C4-2B (cell line): ENCODE results near the gene CD27.

ENCODE experiments used
- H3K27ac ChIP-seq: fragments of 450-650 bp; 2 replicates; pipeline ENCODE4 v1.5.1; 2017
- ZFX ChIP-seq: fragments of 450-650 bp; IDR thresholded peaks from 2 replicates; pipeline ENCODE4 v1.6.1; 2017
- TF ChIP-seq, protein P1 (sequence below): fragments of 450-650 bp; conservative IDR thresholded peaks from 2 replicates; pipeline ENCODE4 v1.5.1; 2017; ENCODE audit warnings: mild to moderate bottlenecking

Gene CD27

DNA sequence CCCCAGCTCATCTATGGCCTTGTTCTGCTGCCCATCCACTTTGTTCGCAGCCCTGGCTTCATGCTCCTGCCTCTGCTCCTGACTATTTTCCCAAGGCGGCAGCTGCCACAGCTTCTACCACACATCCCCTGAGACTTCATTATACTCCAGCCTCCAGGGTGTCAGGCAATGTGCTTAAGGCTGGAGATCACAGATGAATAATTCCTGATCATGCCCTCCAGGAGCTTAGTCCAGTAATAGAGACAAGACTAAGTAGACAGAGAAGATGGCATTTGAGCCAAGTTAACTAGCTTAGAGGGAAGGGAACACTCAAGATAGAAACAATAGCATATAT lies 14.2 kb downstream of the CD27 start:
- H3K27ac ChIP-seq, result no peak overlapping the region
- TF ChIP-seq ZFX, result no peak
- TF ChIP-seq, protein P1, sequence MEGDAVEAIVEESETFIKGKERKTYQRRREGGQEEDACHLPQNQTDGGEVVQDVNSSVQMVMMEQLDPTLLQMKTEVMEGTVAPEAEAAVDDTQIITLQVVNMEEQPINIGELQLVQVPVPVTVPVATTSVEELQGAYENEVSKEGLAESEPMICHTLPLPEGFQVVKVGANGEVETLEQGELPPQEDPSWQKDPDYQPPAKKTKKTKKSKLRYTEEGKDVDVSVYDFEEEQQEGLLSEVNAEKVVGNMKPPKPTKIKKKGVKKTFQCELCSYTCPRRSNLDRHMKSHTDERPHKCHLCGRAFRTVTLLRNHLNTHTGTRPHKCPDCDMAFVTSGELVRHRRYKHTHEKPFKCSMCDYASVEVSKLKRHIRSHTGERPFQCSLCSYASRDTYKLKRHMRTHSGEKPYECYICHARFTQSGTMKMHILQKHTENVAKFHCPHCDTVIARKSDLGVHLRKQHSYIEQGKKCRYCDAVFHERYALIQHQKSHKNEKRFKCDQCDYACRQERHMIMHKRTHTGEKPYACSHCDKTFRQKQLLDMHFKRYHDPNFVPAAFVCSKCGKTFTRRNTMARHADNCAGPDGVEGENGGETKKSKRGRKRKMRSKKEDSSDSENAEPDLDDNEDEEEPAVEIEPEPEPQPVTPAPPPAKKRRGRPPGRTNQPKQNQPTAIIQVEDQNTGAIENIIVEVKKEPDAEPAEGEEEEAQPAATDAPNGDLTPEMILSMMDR, result no peak

DNA sequence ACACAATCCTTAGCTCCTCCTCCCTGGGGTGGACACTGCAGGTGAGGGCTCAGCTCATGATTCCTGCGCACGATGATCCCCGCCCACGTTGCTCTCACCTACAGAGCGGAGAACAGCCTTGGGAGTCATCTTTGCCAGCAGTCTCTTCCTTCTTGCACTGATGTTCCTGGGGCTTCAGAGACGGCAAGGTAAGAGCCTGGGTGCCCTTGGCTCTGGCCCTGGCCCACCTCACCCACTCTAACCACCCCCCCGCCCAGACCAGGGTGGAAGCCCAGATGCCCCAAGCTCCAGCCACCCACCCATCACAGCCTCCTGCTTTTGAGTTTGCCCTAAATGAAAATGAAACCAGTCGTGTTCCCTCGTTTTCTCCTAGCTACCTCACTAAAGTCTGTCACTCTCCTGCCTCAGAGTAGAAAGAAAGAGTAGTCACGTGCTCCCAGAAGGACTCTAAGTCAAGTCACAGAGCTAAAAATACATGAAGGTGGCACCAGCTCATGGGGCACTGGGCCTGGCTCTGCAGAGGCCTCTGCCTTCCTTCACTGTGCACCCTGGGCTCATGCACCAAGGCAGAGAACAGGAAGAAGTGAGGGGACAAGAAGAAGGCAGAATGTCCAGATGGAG lies 16.1 kb downstream of the CD27 start:
- no peak overlapping the region for H3K27ac ChIP-seq

GRCh38 chr12:6461401-6462233 lies 16.9 kb downstream of the CD27 start:
- no peak for TF ChIP-seq ZFX
- TF ChIP-seq, protein P1, result no peak
- H3K27ac ChIP-seq, result no peak overlapping the region

More for the DNA sequence above, 16.1 kb downstream of the CD27 start:
- TF ChIP-seq ZFX, result no peak
- TF ChIP-seq, protein P1, result no peak

- no peak overlapping the region for H3K27ac ChIP-seq
Measured at GRCh38 chr12:6462234-6462995, 17.7 kb downstream of the CD27 start.

DNA sequence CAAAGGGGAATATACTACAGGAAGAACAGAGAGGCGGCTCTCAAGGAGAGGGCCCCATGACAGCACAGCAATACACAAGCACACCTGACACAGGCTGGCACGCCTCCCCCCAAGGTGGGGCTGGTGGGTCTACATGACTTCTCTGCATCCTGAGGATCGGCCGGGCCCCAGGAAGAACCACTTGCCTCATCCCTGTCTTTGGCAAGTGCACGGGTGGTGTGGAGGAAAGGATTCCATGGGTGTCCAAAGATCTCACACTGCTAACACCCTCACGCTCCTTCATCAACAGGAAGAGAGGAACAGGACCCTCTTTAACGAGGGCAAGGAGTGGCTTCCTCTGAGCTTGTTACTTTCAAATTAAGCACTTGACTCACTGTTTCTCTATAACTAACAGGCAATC lies 18.5 kb downstream of the CD27 start:
- no peak for TF ChIP-seq ZFX
- TF ChIP-seq, protein P1, result no peak
- H3K27ac ChIP-seq, result no peak overlapping the region

More at GRCh38 chr12:6462234-6462995, 17.7 kb downstream of the CD27 start:
- no peak for TF ChIP-seq ZFX
- TF ChIP-seq, protein P1, result no peak

DNA sequence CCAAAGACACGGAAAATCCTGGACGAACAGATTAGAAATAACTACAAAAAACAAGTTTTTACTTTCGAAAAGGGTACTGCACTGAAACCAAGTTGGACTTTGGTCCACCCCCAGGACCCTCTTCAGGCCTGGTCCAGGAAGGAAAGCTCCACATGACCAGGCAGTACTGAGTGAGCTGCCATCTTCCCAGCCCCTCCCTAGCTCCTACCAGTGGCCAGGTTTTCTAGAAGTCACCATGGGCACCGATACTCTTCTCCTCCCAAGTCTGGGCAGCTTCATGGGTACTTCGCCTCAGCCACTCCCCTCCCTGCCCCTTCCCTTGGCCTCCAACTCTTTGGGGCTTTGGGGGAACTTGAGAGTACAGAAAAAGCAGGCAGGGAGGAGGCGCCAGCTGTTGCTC lies 19.1 kb downstream of the CD27 start:
- H3K27ac ChIP-seq, result no peak overlapping the region
- TF ChIP-seq, protein P1, result no peak
- TF ChIP-seq ZFX, result no peak

DNA sequence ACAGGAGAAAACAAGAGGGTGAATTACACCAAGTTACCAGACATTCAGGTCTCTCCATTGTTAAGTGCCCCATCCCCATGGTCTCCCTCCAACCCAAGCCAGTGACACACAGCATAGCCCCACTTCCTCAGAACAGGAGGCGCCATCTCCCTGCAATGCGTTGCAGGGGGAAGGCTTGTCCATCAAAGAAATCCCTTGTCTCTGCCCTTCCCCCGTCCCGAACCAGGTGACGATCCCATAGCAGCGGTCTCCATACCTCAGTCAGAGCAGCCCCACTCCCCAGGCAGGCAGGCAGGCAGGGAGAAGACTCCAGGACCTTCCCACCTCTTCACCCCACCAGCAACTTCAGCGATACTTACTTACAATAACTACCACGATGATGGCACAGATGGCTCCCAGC lies 19.8 kb downstream of the CD27 start:
- TF ChIP-seq, protein P1, result no peak
- TF ChIP-seq ZFX, result no peak
- no peak overlapping the region for H3K27ac ChIP-seq
